ENCODE results near the gene PIK3R6.

PIK3R6 gene

DNA sequence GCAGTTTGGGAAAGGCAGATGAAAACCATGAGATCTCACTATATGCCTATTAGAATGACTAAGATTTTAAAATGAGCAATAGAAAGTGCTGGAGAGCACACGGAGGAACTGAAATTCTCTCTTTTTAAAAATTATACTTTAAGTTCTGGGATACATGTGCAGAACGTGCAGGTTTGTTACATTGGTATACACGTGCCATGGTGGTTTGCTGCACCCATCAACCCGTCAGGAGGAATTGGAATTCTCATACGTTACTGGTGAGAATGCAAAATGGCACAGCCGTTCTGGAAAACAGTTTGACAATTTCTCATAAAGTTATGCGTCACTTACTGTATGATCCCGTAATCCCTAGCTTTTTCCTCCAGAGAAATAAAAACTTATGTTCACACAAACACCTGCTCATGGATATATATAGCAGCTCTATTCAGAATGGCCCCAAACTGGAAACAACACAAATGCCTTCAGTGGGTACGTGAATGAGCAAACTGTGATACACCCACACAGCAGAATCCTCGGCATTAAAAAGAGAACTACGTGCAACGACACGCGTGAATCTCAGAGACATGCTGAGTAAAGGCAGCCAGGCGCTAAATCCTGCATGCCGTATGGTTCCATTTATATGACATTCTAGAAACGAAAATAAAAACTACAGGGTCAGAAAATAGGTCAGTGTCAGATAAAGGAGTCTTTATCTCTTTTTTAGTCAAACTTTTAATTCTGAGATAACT lies 11.8 kb downstream of the PIK3R6 start:
- DNase-seq (ENCODE audit: low read depth in 2 of 2), result no peak

DNA sequence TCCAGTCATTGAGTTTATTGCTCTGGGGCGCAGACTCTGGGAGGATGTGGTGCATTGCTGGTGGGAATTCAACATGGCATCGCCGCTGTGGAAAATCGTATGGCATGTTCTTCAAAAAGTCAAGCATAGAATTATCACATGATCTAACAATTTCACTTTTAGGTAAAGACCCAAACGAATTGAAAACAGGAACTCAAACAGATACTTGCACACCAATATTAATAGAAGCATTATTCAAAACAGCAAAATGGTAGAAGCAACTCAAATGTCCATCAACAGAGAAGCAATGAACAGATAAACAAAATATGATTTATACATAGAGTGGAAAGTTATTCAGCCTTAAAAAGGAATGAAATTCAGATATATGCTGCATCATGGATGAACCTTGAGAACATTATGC lies 15.9 kb downstream of the PIK3R6 start:
- DNase-seq (ENCODE audit: low read depth in 2 of 2), result no peak

DNA sequence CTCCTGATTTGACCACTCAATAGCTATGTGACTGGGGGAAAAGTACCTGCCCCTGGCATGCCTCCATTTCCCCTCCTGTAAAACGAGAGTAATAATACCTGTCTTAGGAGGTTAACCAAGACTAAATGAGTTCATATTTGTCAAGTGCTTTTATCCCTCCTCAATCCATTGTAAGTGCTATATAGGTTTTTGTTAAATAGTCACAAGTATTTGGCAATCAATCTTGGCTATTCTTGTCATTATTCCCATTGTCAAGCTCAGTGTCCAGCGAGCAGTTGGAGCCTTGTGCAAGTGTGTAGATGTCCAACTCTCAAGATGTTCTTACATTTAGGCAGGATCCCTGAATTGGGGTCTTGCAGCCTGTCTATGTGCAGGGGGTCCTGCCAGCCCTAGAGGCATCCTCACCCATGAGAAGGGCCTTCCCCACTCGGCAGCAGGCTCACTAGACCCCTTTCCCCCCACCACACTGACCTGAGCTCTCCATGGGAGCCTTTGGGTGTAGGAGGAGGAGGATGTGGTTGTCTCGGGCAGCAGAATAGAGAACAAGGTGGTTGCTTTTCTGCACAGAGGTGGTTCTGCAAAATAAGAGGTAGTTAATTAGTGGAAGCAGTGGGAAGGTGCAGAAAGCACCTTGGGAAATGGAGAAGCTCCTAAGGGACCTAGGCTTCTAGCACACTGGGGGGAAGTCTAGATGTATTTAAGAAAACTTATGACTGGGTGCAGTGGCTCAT lies 18.0 kb downstream of the PIK3R6 start:
- no peak for DNase-seq (ENCODE audit: low read depth in 2 of 2)

DNA sequence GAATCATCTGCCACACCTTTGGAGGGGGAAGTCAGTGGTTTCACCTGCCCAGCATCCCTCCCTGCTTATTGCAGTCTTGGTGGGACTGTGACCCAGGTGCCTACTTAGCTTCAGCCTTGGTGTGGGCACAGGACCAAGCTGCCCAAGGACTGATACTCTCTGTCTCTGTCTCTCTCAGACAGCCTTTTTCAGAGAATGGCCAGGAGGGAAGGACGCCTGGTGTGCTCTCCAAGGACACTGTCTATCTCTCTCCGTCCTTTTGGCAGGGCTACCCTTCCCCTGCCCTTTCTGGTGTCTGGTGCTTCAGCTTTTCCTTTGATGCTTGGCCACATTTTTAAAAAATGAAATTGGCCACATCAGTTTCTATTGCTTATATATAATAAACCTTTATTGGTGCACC lies 19.6 kb downstream of the PIK3R6 start:
- DNase-seq (ENCODE audit: low read depth in 2 of 2), result no peak

DNA sequence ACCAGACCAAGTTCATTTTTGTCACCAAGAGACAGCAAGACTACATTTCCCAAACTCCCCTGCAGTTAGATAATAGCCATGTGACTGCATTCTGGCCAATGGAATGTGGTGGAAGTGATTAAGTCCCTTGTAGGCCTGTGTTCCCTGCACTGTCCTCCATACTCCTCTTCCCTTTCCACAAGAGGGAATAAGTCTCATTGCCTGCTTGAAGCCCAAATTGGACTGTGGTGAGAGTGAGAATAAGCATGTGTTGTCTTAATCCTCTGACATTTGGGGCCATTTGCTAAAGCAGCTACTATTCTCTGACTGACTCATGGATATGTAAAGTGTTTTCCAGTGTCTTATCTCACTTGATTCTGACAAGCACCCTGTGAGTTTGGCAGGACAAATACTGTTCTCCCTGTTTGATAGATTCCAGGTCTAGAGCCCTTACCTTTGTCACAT lies 20.7 kb downstream of the PIK3R6 start:
- DNase-seq (ENCODE audit: low read depth in 2 of 2), result no peak

DNA sequence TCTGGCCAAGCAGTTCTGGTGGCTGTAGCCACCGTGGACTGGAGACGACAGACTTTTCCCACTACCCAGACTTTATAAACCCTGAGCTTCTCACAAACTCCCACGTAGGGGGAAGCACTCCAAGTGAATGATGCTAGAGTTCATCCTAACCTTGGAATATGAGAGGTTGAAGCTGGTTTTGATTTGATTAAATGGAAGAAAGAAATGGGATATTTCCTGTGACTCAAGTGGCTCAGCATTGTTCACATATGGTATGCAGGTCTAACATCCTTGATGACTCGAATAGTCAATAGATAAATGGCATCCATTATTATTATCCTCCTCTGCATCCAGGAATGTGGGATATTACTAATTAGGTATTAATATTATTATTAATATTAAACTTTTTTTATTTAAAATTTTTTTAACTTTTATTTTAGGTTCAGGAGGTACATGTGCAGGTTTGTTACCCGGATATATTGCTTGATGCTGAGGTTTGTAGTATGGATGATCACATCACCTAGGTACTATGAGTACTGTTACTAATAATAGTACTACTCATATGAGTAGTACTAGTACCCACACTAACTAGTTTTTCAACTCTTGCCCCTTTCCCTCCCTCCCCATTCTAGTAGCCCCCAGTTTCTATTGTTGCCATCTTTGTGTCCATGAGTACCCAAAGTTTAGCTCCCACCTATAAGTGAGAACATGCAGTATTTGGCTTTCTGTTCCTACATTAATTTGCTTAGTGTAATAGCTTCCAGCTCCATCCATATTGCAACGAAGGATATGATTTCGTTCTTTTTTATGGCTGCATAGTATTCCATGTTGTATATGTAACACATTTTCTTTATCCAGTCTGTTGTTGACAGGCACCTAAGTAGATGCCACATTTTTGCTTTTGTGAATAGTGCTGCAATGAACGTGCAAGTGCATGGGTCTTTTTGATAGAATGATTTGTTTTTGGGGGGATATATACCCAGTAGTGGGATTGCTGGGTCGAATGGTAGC lies 22.9 kb downstream of the PIK3R6 start:
- no peak for DNase-seq (ENCODE audit: low read depth in 2 of 2)

DNA sequence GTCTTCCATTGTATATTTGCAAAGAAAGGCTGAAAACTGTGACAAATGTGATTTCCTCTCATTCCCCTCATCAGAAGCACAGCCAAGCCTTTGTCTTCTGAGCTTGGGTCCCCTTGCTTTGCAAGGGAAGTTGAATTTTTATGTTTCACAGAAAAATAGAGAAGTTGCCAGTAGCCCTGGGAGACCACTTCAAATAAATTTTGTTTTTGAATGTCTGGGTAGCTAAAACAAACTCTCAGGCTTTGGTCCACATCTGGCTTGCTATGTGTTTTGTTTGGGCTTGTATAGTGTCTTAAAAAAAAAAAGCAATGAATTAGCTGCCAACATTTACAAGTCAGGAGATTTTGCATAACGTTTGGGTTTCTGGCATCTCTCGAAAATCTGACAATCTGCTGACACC lies 24.1 kb downstream of the PIK3R6 start:
- no peak for DNase-seq (ENCODE audit: low read depth in 2 of 2)

DNA sequence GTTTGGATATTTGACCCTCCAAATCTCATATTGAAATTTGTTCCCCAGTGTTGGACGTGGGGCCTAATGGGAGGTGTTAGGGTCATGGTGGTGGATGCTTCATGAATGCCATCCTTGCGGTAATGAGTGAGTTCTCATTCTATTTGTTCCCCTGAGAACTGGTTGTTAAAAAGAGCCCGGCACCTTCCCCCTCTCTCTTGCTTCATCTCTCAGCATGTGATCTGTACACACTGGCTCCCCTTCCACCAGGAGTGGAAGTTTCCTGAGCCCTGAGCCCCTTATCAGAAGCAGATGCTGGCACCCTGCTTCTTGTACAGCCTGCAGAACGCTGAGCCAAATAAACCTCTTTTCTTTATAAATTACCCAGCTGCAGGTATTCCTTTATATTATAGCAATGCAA lies 25.6 kb downstream of the PIK3R6 start:
- no peak for DNase-seq (ENCODE audit: low read depth in 2 of 2)

DNA sequence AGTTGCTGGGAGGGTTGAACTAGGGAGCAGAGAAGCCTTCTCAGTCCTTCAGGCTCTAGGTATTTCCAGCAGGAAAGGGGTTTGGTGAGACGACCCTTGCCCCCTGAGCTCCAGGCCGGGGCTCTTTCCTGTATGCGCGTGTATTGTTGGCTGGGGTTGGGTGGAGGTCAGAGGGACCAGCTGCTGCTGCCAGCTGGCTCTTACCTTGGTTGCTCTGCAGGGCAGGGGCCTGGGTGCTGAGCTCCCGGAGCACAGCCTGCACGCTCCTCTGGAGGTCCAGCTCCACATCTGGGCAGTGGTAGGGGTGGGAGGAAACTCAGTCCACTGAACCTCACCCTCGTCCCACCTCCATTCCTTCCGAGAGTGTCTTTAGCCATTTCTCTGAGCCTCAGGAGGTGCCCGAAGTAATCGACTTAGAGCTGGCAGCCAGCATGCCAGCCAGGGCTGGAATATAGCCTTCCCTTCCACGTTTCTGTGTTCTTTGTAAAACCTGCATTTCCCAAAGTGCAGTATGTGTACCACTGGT lies 28.0 kb downstream of the PIK3R6 start:
- DNase-seq (ENCODE audit: low read depth in 2 of 2), result no peak

DNA sequence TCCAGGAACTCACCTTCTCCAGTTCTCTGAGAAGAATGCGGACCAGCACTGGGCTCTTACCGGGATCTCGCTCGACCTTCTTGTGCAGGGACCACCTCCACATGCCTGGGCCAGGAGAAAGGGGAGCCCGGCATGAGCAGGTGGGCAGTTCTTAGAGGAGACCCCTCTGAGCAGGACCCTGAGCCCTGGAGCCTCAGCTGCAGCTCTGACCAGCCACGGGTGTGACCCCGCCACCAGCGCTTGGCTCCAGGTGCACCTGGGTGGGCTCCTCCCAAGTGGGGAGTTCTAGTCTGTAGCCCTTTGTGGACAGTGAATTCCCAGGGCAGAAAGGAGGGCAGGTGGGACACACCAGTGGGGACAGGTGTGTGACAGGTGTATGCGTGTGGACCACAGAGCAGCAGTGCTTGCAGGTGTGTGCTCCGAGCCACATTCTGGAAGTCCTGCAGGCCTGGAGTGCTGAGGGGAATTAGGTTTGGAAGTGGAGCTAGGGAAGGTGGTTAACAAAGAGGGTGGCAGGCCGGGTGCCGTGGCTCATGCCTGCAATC lies 28.9 kb downstream of the PIK3R6 start:
- DNase-seq (ENCODE audit: low read depth in 2 of 2), result no peak

DNA sequence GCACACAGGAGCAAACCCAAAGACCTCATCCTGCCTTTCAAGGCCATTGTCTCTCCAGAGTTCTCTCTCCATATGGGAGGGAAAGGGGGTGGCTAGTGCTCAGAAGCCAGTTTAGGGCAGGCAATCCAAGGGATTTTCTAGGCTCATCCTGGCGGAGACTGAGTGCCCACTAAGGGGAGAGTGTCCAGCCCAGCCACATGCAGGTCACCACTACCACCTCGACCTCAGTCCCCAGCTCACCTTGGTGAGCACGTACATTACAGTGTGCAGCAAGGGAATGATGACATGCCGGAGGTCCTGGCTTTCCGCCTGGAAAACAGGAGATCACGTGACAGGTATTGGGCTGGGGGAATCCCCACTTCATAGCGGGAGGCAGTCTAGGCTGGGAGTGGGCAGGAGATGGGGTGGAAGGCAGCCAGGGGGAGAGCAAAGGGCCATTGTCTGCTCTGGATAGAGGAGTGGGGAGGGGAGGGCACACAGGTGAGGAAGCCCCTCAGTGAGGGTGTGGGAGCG lies 29.9 kb downstream of the PIK3R6 start:
- DNase-seq (ENCODE audit: low read depth in 2 of 2), result no peak

DNA sequence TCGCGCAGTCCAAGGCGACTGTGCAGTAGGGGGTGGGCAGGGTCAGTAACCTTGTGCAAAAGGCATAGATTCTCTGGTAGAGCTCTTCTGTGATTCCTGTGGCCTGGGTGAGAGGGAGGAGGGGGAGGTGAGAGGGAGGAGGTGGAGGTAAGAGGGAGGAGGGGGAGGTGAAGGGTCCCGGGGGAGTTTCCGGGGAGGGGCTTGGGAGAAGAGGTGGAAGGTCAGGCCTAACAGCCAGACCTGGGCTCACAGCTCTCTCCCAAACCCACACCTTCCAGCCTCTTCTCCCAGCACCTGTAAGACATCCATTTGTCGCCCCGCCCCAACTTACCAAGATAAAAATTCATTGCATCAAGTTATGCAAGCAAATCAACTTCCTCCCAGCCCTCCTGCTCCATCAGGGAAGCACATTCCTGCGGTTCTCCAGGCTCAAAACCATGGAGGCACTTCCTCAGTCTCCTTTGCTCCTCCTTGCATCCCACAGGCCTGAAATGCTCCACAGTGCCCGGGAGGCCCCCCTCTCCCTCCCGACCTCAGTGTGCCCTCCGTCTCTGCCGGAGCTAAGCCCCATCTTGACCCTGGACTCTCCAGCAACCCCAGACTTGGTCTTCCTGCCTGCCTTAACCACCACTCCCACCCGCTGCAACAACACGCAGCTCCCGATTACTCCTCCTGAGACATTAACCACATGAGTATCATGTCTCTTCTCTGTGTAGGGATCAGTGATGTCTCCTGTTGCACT lies 30.5 kb downstream of the PIK3R6 start:
- no peak for DNase-seq (ENCODE audit: low read depth in 2 of 2)

DNA sequence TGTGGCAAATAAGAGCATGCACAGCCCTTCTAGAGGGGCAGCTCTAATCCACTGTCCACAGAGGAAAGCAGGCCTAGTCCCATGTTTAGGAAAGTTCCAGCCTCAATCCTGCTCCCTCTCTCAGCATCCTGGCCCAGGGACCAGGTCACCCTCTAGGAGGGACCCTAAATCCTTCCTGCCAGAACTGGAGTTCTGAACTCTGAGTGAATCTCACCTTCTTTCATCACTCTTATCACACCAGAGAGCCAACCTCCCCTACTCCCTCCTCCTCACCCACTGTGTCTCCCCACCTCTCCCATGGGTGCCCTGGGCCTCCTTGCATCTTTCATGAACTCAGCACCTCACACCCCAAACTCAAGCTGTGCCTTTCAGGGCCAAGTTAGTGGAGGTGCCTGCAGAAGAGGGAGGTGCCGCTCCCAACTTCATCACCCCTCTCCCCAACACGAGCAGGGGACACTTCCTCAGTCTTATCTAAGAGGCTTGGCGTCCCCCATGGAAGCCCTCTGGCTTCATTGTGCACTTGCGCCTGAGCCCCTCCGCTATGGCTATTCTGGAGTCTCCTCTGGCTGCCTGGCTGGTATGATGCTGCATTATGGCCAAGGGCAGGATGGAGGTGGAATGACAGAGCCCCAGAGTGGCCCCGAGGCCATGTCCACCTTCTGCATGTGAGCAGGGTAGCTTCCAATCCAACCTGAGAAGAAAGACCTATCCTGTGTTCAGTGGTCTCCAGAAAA lies 31.7 kb downstream of the PIK3R6 start:
- DNase-seq (ENCODE audit: low read depth in 2 of 2), result no peak

DNA sequence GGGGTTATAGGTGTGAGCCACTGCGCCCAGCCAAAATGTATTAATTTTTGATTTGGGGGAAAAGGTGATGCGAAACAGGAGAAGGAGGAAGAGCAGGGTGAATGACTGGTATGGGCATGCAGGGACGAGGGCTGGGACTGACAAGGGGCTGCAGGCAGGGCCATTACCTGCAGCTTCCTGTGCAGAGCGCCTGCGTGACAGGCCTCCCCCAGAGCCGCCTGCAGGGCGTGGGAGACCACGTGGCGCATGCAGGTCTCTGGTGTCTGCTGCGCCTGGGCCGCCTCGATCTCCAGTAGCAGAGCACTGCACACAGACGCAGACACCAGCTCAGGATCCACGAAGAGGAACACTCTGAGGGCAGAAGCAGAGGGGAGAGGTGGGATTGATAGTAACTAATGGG lies 32.4 kb downstream of the PIK3R6 start:
- no peak for DNase-seq (ENCODE audit: low read depth in 2 of 2)

DNA sequence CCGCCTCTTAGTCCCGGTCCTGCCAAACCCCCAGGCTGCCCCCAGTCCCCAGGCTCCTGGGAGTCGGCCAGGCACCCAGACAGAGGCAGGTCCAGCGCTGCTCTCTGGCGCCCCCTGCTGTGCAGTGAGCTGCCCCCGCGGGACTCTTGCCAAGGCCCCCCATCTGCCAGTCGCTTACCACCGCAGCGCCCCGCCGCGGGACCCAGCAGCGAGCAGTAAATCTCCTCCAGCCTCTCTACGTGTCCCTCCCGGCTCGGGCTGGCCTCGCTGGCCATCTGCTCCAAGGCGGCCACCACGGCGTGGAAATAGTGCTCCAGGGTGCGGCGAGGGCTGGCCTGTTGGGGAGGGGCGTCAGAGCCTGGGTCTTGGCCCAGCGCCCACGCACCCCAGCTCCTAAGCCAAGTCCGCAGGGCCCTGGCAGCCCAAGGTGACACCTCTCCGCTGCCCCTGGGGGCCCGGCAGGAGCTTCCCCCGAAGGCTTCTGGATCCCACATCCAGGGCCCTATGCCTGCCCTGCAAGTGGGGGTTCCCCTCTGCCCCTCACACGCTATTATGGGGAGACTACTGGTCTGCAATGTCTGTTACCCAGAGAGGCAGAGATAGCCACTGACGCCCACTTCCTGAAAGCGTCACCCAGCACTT lies 34.6 kb downstream of the PIK3R6 start:
- peak in 1 of 2 experiments; percentile 32 for DNase-seq (ENCODE audit: low read depth in 2 of 2)

DNA sequence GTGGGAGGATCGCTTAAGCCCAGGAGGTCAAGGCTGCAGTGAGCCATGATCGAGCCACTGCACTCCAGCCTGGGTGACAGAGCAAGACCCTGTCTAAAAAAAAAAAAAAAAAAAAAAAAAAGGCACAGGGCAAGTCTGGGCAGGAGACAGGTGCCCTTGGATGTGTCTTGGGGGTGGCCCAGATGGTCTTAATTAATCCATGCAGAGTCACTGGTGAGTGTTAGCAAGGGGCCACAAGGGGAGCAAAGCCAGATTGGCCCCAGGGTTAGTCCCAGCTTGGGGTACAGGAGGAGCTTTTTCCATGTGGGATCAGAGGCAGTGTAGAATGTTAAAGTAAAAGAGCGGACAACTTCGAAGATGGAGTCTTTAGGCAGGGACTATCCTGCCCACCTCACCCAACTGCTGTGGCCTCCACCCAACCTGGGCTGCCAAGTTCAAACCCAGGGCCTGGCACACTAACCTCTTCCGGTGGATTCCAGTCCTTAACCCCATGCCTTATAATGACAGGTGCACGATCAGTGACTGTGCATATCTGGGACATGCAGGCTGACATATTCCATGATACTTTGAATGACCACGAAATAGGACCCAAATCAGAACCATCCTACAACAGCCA lies 36.1 kb downstream of the PIK3R6 start:
- DNase-seq (ENCODE audit: low read depth in 2 of 2), result no peak

DNA sequence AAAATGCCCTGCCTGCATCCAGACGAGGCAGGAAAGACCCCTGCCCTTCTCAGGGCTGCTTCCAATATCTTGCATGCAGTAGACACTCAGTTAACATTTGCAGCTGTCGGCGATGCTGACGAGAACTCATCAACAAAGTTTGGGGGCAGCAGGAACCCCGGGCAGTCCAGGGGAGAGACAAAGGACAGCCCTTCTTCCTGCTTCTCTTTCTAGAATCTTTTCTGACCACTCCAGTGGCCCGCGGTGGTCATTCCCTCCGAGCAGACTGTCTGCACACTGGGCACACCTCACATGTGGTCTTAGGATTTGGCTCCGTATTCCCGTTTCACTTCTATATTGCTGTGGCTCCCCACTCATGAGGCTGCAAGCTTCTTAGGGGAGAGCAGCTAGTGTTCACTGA lies 37.3 kb downstream of the PIK3R6 start:
- DNase-seq (ENCODE audit: low read depth in 2 of 2), result no peak

DNA sequence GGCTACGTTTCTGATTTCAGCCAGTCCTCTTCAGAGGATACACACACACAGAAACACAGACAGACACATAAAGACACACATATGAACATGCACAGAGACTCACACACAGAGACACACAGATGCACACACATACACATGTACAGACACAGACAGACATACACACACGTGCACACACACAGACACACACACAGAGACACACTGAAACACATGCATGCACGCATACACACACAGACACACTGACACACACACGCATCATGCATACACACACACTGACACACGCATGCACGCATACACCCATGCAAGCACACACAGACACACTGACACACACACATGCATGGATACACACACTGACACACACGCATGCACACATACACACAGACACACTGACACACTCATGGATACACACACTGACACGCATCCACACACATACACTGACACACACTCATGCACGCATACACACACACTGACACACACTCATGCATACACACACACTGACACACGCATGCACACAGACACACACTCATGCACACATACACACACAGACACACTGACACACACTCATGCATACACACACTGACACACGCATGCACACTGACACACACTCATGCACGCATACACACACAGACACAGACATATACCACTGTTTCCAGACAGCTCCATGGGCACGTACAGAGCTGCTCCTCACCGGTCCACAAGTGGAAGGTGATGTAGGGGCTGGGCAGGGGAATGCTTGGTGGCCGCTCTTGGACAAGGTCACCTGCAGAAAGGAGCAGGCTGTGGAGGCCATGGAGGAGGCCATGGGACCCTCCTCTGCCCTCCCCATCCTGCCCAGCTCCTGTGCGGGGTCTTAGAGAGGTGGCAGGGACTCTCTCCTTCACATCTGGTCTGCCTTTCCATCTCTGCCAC lies 38.2 kb downstream of the PIK3R6 start:
- DNase-seq (ENCODE audit: low read depth in 2 of 2), result no peak
